Large intestine (tissue), 3 donors: ENCODE data around the gene CSNK1A1L. TPM values are rescaled to one million over a fixed set of nuclear protein-coding genes. Genes with fewer than 3 reads are reported as not detected.

ENCODE experiments used
- DNase-seq, 2 donors: peaks; one replicate each; pipeline versions ENCODE4 v3.0.0 to v3.0.0-alpha.2; 2013
- H3K27ac ChIP-seq: one replicate; pipeline ENCODE4 v1.5.1; 2013; ENCODE audit warnings: low read length
- H3K27me3 ChIP-seq: 2 replicates; pipeline ENCODE4 v1.6.1; 2013; ENCODE audit warnings: low read length; ENCODE audit not compliant: control insufficient read depth, insufficient read depth
- H3K36me3 ChIP-seq: 2 replicates; pipeline ENCODE4 v1.6.1; 2013; ENCODE audit warnings: low read length; ENCODE audit not compliant: control insufficient read depth, insufficient read depth
- H3K4me1 ChIP-seq: one replicate; pipeline ENCODE4 v1.6.1; 2013; ENCODE audit warnings: low read length; ENCODE audit not compliant: control insufficient read depth, insufficient read depth
- H3K4me3 ChIP-seq: one replicate; pipeline ENCODE4 v1.5.1; 2013; ENCODE audit warnings: low read length
- H3K9me3 ChIP-seq: one replicate; pipeline ENCODE4 v1.6.1; 2013; ENCODE audit warnings: mild to moderate bottlenecking, low read depth, low read length, moderate library complexity; ENCODE audit not compliant: control insufficient read depth
- whole genome bisulfite sequencing: methylation state at CpG from one replicate; pipeline ENCODE4 v1.1.5; 2013; ENCODE audit warnings: low lambda C conversion rate; ENCODE audit not compliant: insufficient coverage; 5-methylcytosine and 5-hydroxymethylcytosine counted together
- polyA plus RNA-seq: library from polyadenylated mRNA; unstranded; fragments of 120-200 nt; gene quantifications from one replicate; pipeline ENCODE4 v1.2.1, GENCODE V29; 2013

The CSNK1A1L gene
- polyA plus RNA-seq, 1 donor: not detected

GRCh38 chr13:37089495-37089894 lies 16.0 kb downstream of the CSNK1A1L start:
- H3K4me3 ChIP-seq: no peak overlapping the region
- H3K36me3 ChIP-seq: no peaks in the 10 kb centered on the region
- H3K27ac ChIP-seq: no peak overlapping the region
- no peaks in the 10 kb centered on the region for H3K9me3 ChIP-seq
- WGBS: no CpG with 5 or more reads among the region's 3 CpGs
- H3K4me1 ChIP-seq: no peaks in the 10 kb centered on the region
- DNase-seq: no peak
- no peaks in the 10 kb centered on the region for H3K27me3 ChIP-seq

GRCh38 chr13:37087486-37087885 lies 18.0 kb downstream of the CSNK1A1L start:
- Histone ChIP-seq H3K27me3 (no peaks in the 10 kb centered on the region), H3K4me1 (no peaks in the 10 kb centered on the region), H3K36me3 (no peaks in the 10 kb centered on the region), H3K4me3 (no peak overlapping the region), H3K27ac (no peak overlapping the region), H3K9me3 (no peaks in the 10 kb centered on the region)
- DNase-seq: no peak
- no CpG with 5 or more reads among the region's 2 CpGs for WGBS

- WGBS: 83% methylated on average over 2 of the region's 2 CpGs
- Histone ChIP-seq H3K36me3 (no peaks in the 10 kb centered on the region), H3K4me1 (no peaks in the 10 kb centered on the region), H3K4me3 (no peak overlapping the region), H3K9me3 (no peaks in the 10 kb centered on the region), H3K27me3 (no peaks in the 10 kb centered on the region), H3K27ac (no peak overlapping the region)
- DNase-seq: no peak
These were observed 19.9 kb downstream of the CSNK1A1L start for GRCh38 chr13:37085606-37086005.

- H3K27ac ChIP-seq: no peak overlapping the region
- H3K9me3 ChIP-seq: no peaks in the 10 kb centered on the region
- no peaks in the 10 kb centered on the region for H3K27me3 ChIP-seq
- H3K4me3 ChIP-seq: no peak overlapping the region
- H3K4me1 ChIP-seq: no peaks in the 10 kb centered on the region
- no peaks in the 10 kb centered on the region for H3K36me3 ChIP-seq
- 100% methylated on average over 2 of the region's 2 CpGs for WGBS
- DNase-seq: no peak
These were observed 28.6 kb downstream of the CSNK1A1L start for GRCh38 chr13:37076818-37077217.

- H3K27ac ChIP-seq: no peak overlapping the region
- H3K36me3 ChIP-seq: no peaks in the 10 kb centered on the region
- H3K4me3 ChIP-seq: no peak overlapping the region
- H3K27me3 ChIP-seq: no peaks in the 10 kb centered on the region
- whole genome bisulfite sequencing: no CpG with 5 or more reads among the region's 2 CpGs
- no peaks in the 10 kb centered on the region for H3K9me3 ChIP-seq
- H3K4me1 ChIP-seq: no peaks in the 10 kb centered on the region
- no peak for DNase-seq
These were observed 30.3 kb downstream of the CSNK1A1L start for GRCh38 chr13:37075164-37075563.

- H3K4me1 ChIP-seq: no peaks in the 10 kb centered on the region
- DNase-seq: no peak
- no CpG with 5 or more reads among the region's 1 CpG for WGBS
- no peaks in the 10 kb centered on the region for H3K27me3 ChIP-seq
- H3K27ac ChIP-seq: no peak overlapping the region
- H3K36me3 ChIP-seq: no peaks in the 10 kb centered on the region
- H3K4me3 ChIP-seq: no peak overlapping the region
- no peaks in the 10 kb centered on the region for H3K9me3 ChIP-seq
These were observed 30.8 kb downstream of the CSNK1A1L start for GRCh38 chr13:37074703-37075102.

GRCh38 chr13:37072024-37072423 lies 33.4 kb downstream of the CSNK1A1L start:
- no peaks in the 10 kb centered on the region for H3K27me3 ChIP-seq
- 44% methylated on average over 2 of the region's 4 CpGs for WGBS
- no peak overlapping the region for H3K4me3 ChIP-seq
- H3K36me3 ChIP-seq: no peaks in the 10 kb centered on the region
- H3K9me3 ChIP-seq: no peaks in the 10 kb centered on the region
- no peak overlapping the region for H3K27ac ChIP-seq
- H3K4me1 ChIP-seq: no peaks in the 10 kb centered on the region
- DNase-seq: no peak

- Histone ChIP-seq H3K36me3 (no peaks in the 10 kb centered on the region), H3K9me3 (no peaks in the 10 kb centered on the region), H3K4me1 (no peaks in the 10 kb centered on the region), H3K27ac (no peak overlapping the region), H3K27me3 (no peaks in the 10 kb centered on the region), H3K4me3 (no peak overlapping the region)
- WGBS: no CpG with 5 or more reads among the region's 7 CpGs
- DNase-seq: no peak
These were observed 34.5 kb downstream of the CSNK1A1L start for GRCh38 chr13:37070956-37071355.

- no peaks in the 10 kb centered on the region for H3K27me3 ChIP-seq
- no peaks in the 10 kb centered on the region for H3K9me3 ChIP-seq
- H3K36me3 ChIP-seq: no peaks in the 10 kb centered on the region
- no peak overlapping the region for H3K4me3 ChIP-seq
- no peak for DNase-seq
- no peak overlapping the region for H3K27ac ChIP-seq
- no CpG with 5 or more reads among the region's 9 CpGs for WGBS
- no peaks in the 10 kb centered on the region for H3K4me1 ChIP-seq
These were observed 35.2 kb downstream of the CSNK1A1L start for GRCh38 chr13:37070145-37070695.

GRCh38 chr13:37069597-37070103 lies 35.8 kb downstream of the CSNK1A1L start:
- Histone ChIP-seq H3K27ac (no peak overlapping the region), H3K4me3 (no peak overlapping the region), H3K4me1 (no peaks in the 10 kb centered on the region), H3K36me3 (no peaks in the 10 kb centered on the region), H3K9me3 (no peaks in the 10 kb centered on the region), H3K27me3 (no peaks in the 10 kb centered on the region)
- WGBS: no CpG with 5 or more reads among the region's 22 CpGs
- DNase-seq: no peak

- H3K27me3 ChIP-seq: no peaks in the 10 kb centered on the region
- H3K4me1 ChIP-seq: no peaks in the 10 kb centered on the region
- H3K9me3 ChIP-seq: no peaks in the 10 kb centered on the region
- H3K36me3 ChIP-seq: no peaks in the 10 kb centered on the region
- no peak overlapping the region for H3K27ac ChIP-seq
- no peak overlapping the region for H3K4me3 ChIP-seq
- no peak for DNase-seq
These were observed 36.5 kb downstream of the CSNK1A1L start for GRCh38 chr13:37068962-37069361.
